Measurements from ENCODE around the gene RPGRIP1L. TPM values are rescaled to one million over a fixed set of nuclear protein-coding genes. Genes with fewer than 3 reads are reported as not detected.

Gene RPGRIP1L
- polyA plus RNA-seq, 1 experiment, result 5.0 TPM

DNA sequence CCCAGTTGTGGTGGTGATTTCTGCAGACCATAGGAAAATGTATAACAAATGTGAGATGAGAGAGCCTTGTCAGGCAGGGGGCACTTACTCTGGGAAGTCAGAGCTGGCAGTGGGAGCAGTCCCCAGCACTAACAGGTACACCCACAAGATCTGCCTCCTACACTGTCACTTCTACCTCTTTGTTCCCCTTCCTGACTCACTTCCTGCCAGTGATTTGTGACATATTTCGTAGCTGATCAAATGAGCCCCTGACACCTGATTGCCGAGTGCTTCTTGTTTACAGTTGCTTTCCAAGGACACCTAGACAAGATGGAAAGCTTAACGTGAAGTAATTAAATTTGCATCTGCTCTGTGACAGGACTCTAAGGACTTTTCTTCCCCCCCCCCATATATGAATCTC, 40.8 kb upstream of the RPGRIP1L start:
- no peak for TF ChIP-seq CTCF (IDR thresholded peaks at IDR 0.05; ENCODE audit: insufficient read depth, low read depth, low read length)
- Histone ChIP-seq H3K36me3 (ENCODE audit: control insufficient read depth, insufficient read depth, low read length) (no peaks in the 10 kb centered on the region), H3K27me3 (ENCODE audit: control insufficient read depth, insufficient read depth, low read length) (no peaks in the 10 kb centered on the region), H3K4me3 (ENCODE audit: low read depth, low read length) (no peak overlapping the region)
- DNase-seq (ENCODE audit: low read depth), result no peak
- CTCF ChIA-PET, result interaction anchor here (0.6 to 3.9 kb wide), 11 partner anchors 9 to 228 kb away, joined by 3 to 22 read pairs (median 7); no protein-coding TSS in a partner anchor
- POLR2A ChIA-PET, result no interaction called here

- DNase-seq (ENCODE audit: low read depth), result no peak
- CTCF ChIA-PET, result interaction anchor here (0.7 to 3.9 kb wide), 17 partner anchors 8 to 1192 kb away, joined by 3 to 22 read pairs (median 7); no protein-coding TSS in a partner anchor
- no peak overlapping the region for H3K4me3 ChIP-seq (ENCODE audit: low read depth, low read length)
- no peaks in the 10 kb centered on the region for H3K27me3 ChIP-seq (ENCODE audit: control insufficient read depth, insufficient read depth, low read length)
- no peaks in the 10 kb centered on the region for H3K36me3 ChIP-seq (ENCODE audit: control insufficient read depth, insufficient read depth, low read length)
- peak; percentile 65 for TF ChIP-seq CTCF (IDR thresholded peaks at IDR 0.05; ENCODE audit: insufficient read depth, low read depth, low read length)
- POLR2A ChIA-PET, result no interaction called here
Measured at GRCh38 chr16:53743149-53743566, 39.5 kb upstream of the RPGRIP1L start.

DNA sequence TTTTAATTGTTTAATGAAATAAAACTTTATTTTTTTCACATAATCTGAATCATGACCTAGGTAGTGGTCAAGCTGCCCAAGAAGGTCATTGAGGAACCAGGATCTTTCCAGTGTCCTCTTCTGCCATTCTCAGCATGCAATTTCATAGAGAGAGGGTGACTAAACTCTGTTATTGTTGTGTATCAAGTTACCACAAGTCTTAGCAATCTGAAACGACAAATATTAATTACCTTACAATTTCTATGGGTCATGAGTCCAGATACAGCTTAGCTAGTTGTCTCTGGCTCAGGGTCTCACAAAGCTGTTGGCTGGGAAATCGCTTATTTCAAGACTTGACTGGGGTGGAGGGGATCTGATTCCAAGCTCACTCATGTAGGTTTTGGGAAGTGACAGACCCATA, 37.9 kb upstream of the RPGRIP1L start:
- Histone ChIP-seq H3K4me3 (ENCODE audit: low read depth, low read length) (no peak overlapping the region), H3K27me3 (ENCODE audit: control insufficient read depth, insufficient read depth, low read length) (no peaks in the 10 kb centered on the region), H3K36me3 (ENCODE audit: control insufficient read depth, insufficient read depth, low read length) (no peaks in the 10 kb centered on the region)
- ChIA-PET CTCF (interaction anchor here (0.7 to 3.9 kb wide), 4 partner anchors 12 to 19 kb away, joined by 3 to 22 read pairs (median 10); no protein-coding TSS in a partner anchor), POLR2A (no interaction called here)
- DNase-seq (ENCODE audit: low read depth), result no peak
- no peak for TF ChIP-seq CTCF (IDR thresholded peaks at IDR 0.05; ENCODE audit: insufficient read depth, low read depth, low read length)

GRCh38 chr16:53740933-53741531, 37.4 kb upstream of the RPGRIP1L start:
- POLR2A ChIA-PET, result no interaction called here
- CTCF ChIA-PET, result interaction anchor here (0.7 to 3.2 kb wide), 3 partner anchors 15 to 18 kb away, joined by 3 to 15 read pairs (median 5); no protein-coding TSS in a partner anchor
- no peak overlapping the region for H3K4me3 ChIP-seq (ENCODE audit: low read depth, low read length)
- no peaks in the 10 kb centered on the region for H3K27me3 ChIP-seq (ENCODE audit: control insufficient read depth, insufficient read depth, low read length)
- no peak for TF ChIP-seq CTCF (IDR thresholded peaks at IDR 0.05; ENCODE audit: insufficient read depth, low read depth, low read length)
- H3K36me3 ChIP-seq (ENCODE audit: control insufficient read depth, insufficient read depth, low read length), result no peaks in the 10 kb centered on the region
- no peak for DNase-seq (ENCODE audit: low read depth)

DNA sequence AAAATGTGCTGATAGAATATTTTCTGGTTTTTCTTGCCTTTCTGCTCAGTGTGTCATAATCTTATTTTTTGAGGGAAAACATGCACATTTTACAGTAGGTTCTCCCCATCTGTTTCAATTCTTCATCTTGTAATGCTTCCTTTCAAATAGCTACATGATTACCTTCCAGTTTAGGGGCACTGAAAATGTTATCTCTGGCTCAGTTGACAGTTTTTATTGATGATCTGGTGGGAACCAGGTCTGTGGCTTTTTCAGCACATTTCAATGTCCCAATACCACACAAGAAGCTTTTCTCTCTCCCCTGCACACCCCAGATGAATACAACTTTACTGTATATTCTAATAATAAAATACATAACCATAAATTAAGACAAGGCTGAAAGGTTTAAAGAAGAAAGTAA, 36.8 kb upstream of the RPGRIP1L start:
- CTCF ChIA-PET, result interaction anchor here (2.1 kb wide), 1 partner anchor 18 kb away, joined by 5 read pairs; no protein-coding TSS in a partner anchor
- DNase-seq (ENCODE audit: low read depth), result no peak
- Histone ChIP-seq H3K4me3 (ENCODE audit: low read depth, low read length) (no peak overlapping the region), H3K36me3 (ENCODE audit: control insufficient read depth, insufficient read depth, low read length) (no peaks in the 10 kb centered on the region), H3K27me3 (ENCODE audit: control insufficient read depth, insufficient read depth, low read length) (no peaks in the 10 kb centered on the region)
- TF ChIP-seq CTCF (IDR thresholded peaks at IDR 0.05; ENCODE audit: insufficient read depth, low read depth, low read length), result no peak
- POLR2A ChIA-PET, result no interaction called here

Data from BJ (cell line).